IMR-90 (cell line): ENCODE data around the gene ACOT7. TPM values are rescaled to one million over a fixed set of nuclear protein-coding genes. Genes with fewer than 3 reads are reported as not detected.

Experiments
- ATAC-seq: fragments of 200-7000 bp; cut with Tn5 transposase; 2 replicates; pipeline ENCODE4 v1.9.1; 2020; ENCODE audit warnings: low read depth, mild to moderate bottlenecking, moderate library complexity
- BruUV-seq: library from RNA; stranded (reverse); fragments of 400-500 nt; replicated peaks from 2 replicates; lab custom pipeline; 2021; lab: Mats Ljungman, UMichigan
- CTCF ChIA-PET: fragments of 300-600 bp; formaldehyde crosslinking; extraction: SDS; loops from one replicate; lab custom pipeline; 2021; ENCODE audit warnings: antibody characterized with exemption; lab: Yijun Ruan, JAX
- POLR2A ChIA-PET: fragments of 300-600 bp; sonication (Branson Sonifier 250); formaldehyde crosslinking; loops from one replicate; lab custom pipeline; 2022; ENCODE audit warnings: antibody characterized with exemption; ENCODE audit not compliant: unreplicated experiment; lab: Charles Lee
- DNase-seq: peaks from one replicate; pipeline ENCODE4 v3.0.0; 2013
- H2AFZ ChIP-seq: replicated peaks from 2 replicates; pipeline ENCODE3; 2013; ENCODE audit warnings: low read length, mild to moderate bottlenecking; ENCODE audit not compliant: poor library complexity
- H2AK5ac ChIP-seq: 2 replicates; pipeline ENCODE4 v1.6.1; 2013; ENCODE audit warnings: low read depth, low read length, inconsistent platforms
- H2AK9ac ChIP-seq: replicated peaks from 2 replicates; pipeline ENCODE3; 2013; ENCODE audit warnings: mild to moderate bottlenecking, low read depth, low read length, moderate library complexity; ENCODE audit not compliant: poor library complexity
- H2BK120ac ChIP-seq: 2 replicates; pipeline ENCODE4 v1.6.1; 2013; ENCODE audit warnings: low read depth, low read length, inconsistent platforms
- H2BK15ac ChIP-seq: 3 replicates; pipeline ENCODE4 v1.6.1; 2013; ENCODE audit warnings: low read depth, low read length, inconsistent platforms
- H2BK20ac ChIP-seq: 2 replicates; pipeline ENCODE4 v1.6.1; 2013; ENCODE audit warnings: low read depth, mild to moderate bottlenecking, inconsistent platforms, low read length, moderate library complexity
- H2BK5ac ChIP-seq: 2 replicates; pipeline ENCODE4 v1.6.1; 2013; ENCODE audit warnings: mild to moderate bottlenecking, low read depth, low read length, inconsistent platforms; ENCODE audit not compliant: poor library complexity, severe bottlenecking
- H3K14ac ChIP-seq: replicated peaks from 2 replicates; pipeline ENCODE4 v1.6.1; 2013; ENCODE audit warnings: low read depth, low read length, inconsistent platforms
- H3K18ac ChIP-seq: 2 replicates; pipeline ENCODE4 v1.6.1; 2013; ENCODE audit warnings: low read depth, low read length, control low read depth
- H3K23ac ChIP-seq: 2 replicates; pipeline ENCODE4 v1.6.1; 2013; ENCODE audit warnings: low read depth, low read length, inconsistent platforms
- H3K27ac ChIP-seq: 2 replicates; pipeline ENCODE4 v1.5.1; 2013; ENCODE audit warnings: mild to moderate bottlenecking, control low read depth, low read length; ENCODE audit not compliant: insufficient read depth
- H3K27me3 ChIP-seq: 2 replicates; pipeline ENCODE4 v1.6.1; 2013; ENCODE audit warnings: low read length; ENCODE audit not compliant: control insufficient read depth, insufficient read depth
- H3K36me3 ChIP-seq: 2 replicates; pipeline ENCODE4 v1.6.1; 2013; ENCODE audit warnings: low read length, mixed read lengths; ENCODE audit not compliant: control insufficient read depth, insufficient read depth
- H3K4ac ChIP-seq: 2 replicates; pipeline ENCODE4 v1.6.1; 2013; ENCODE audit warnings: low read depth, low read length, inconsistent platforms
- H3K4me1 ChIP-seq: 2 replicates; pipeline ENCODE4 v1.6.1; 2013; ENCODE audit warnings: low read length, mixed read lengths; ENCODE audit not compliant: control insufficient read depth, insufficient read depth
- H3K4me2 ChIP-seq: 2 replicates; pipeline ENCODE4 v1.6.1; 2013; ENCODE audit warnings: low read depth, mild to moderate bottlenecking, control low read depth, low read length, moderate library complexity
- H3K4me3 ChIP-seq: 2 replicates; pipeline ENCODE4 v1.5.1; 2013; ENCODE audit warnings: low read depth, mild to moderate bottlenecking, control low read depth, low read length, moderate library complexity; ENCODE audit not compliant: insufficient read depth
- H3K56ac ChIP-seq: 2 replicates; pipeline ENCODE4 v1.6.1; 2013; ENCODE audit warnings: low read length, inconsistent platforms; ENCODE audit not compliant: insufficient read depth; ENCODE audit errors: extremely low read depth
- H3K79me1 ChIP-seq, 2 experiments: 2 replicates each; pipeline ENCODE4 v1.6.1; 2013; ENCODE audit warnings: low read length in 2 of 2, inconsistent platforms in 1 of 2, low read depth in 1 of 2
- H3K9ac ChIP-seq: 2 replicates; pipeline ENCODE4 v1.6.1; 2013; ENCODE audit warnings: low read depth, low read length, control low read depth
- H3K9me1 ChIP-seq: 2 replicates; pipeline ENCODE4 v1.6.1; 2013; ENCODE audit warnings: low read length, inconsistent platforms; ENCODE audit not compliant: insufficient read depth
- H3K9me3 ChIP-seq: 2 replicates; pipeline ENCODE4 v1.6.1; 2013; ENCODE audit warnings: low read length; ENCODE audit not compliant: control insufficient read depth, insufficient read depth
- H4K20me1 ChIP-seq: 2 replicates; pipeline ENCODE4 v1.6.1; 2013; ENCODE audit warnings: low read length, inconsistent platforms; ENCODE audit not compliant: insufficient read depth
- H4K5ac ChIP-seq: 2 replicates; pipeline ENCODE4 v1.6.1; 2013; ENCODE audit warnings: mild to moderate bottlenecking, low read depth, low read length, control low read depth
- H4K8ac ChIP-seq, 2 experiments: 2 replicates each; pipeline ENCODE4 v1.6.1; 2013; ENCODE audit warnings: low read depth in 2 of 2, low read length in 2 of 2, control low read depth in 1 of 2, inconsistent platforms in 1 of 2
- H4K91ac ChIP-seq: 2 replicates; pipeline ENCODE4 v1.6.1; 2013; ENCODE audit warnings: low read depth, low read length, inconsistent platforms; ENCODE audit not compliant: insufficient read depth
- MAFK ChIP-seq: IDR thresholded peaks from 2 replicates; pipeline ENCODE4 v1.6.1; 2012; ENCODE audit warnings: low read depth, low read length, improper control_type of control experiment
- WGBS, 2 experiments: methylation state at CpG; one replicate each; pipeline versions ENCODE4 v1.1.5 to v1.1.7; 2013; ENCODE audit warnings: missing lambda C conversion rate in 2 of 2; ENCODE audit not compliant: insufficient read length in 1 of 2; ENCODE audit errors: extremely low coverage in 2 of 2; 5-methylcytosine and 5-hydroxymethylcytosine counted together
- dilution Hi-C: fragments of 300-500 bp; cut with HindIII; formaldehyde crosslinking; loops from one replicate; pipeline ENCODE4 v1.14.3; 2018; ENCODE audit warnings: low sequenced_read_pairs; ENCODE audit not compliant: unreplicated experiment
- in situ Hi-C: fragments of 300-500 bp; cut with MboI; formaldehyde crosslinking; loops from 3 replicates; pipeline ENCODE4 v1.14.3; 2019; ENCODE audit warnings: low sequenced_read_pairs, inconsistent platforms, mixed read lengths
- intact Hi-C: fragments of 100-400 bp; cut with micrococcal nuclease; formaldehyde crosslinking; loops from 2 replicates; pipeline ENCODE4 v1.10.0; 2022
- polyA plus RNA-seq, 3 experiments: library from polyadenylated mRNA; depleted of rRNA; stranded (reverse); fragments of >200 nt; gene quantifications; 2 replicates each; pipeline ENCODE4 v1.2.3, GENCODE V29; 2012; ENCODE audit warnings: low replicate concordance in 1 of 3
- total RNA-seq: library from RNA; depleted of rRNA; stranded (reverse); fragments of >200 nt; gene quantifications from 2 replicates; pipeline ENCODE4 v1.2.3, GENCODE V29; 2012
- TF ChIP-seq, protein P1 (sequence below): conservative IDR thresholded peaks from 2 replicates; pipeline ENCODE4 v1.5.1; 2012; ENCODE audit warnings: mild to moderate bottlenecking, low read depth, low read length, improper control_type of control experiment

The ACOT7 gene
- total and polyA plus RNA-seq, 2 of the 4 experiments (the other 2 are of a cell fraction): 51.6 to 242 TPM

DNA sequence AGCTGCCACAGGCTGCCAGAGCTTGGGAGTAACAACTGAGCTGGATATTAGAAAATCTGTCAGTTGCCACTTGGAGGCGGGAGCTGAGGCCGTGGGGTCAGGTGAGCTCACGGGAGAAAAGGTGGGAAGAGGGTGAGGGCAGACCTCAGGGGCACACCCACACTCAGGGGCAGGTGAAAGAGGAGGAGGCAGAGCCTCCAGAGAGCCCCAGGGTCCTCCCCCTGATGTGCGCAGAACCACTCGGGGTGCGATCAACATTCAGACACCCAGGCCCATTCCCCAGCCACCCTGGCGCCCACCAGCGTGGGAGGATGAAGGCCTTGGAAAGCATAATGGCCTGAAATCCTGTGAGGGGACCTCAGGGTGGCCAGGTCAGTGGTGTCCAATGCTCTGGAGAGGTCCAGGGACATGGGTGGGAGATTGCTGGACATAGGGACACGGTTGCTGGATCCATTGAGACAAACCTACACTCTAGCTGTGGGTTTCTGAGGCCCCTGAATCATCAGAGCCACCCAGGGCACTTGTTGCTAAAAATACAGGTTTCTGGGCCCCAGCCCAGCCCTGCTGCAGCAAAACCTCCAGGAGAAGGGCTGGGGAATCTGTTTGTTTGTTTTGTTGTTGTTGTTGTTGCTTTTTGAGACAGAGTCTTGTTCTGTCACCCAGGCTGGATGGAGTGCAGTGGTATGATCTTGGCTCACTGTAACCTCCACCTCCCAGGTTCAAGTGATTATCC, 83.3 kb downstream of the ACOT7 start:
- dilution Hi-C loops: no loop called here
- H3K23ac ChIP-seq: no peak overlapping the region
- H3K4ac ChIP-seq: no peak overlapping the region
- DNase-seq (no peak), ATAC-seq (no peak)
- no peak overlapping the region for H2BK5ac ChIP-seq
- no peaks in the 10 kb centered on the region; the same call in 1 of the 2 replicates for H4K20me1 ChIP-seq
- no peak overlapping the region for H3K56ac ChIP-seq
- 74% methylated on average over 3 of the region's 9 CpGs; no CpG with 5 or more reads in 1 of the 2 experiments for WGBS, 2 experiments
- no peaks in the 10 kb centered on the region for H3K4me1 ChIP-seq
- ChIA-PET CTCF (no interaction called here), POLR2A (no interaction called here)
- H3K4me3 ChIP-seq: no peak overlapping the region
- no peaks in the 10 kb centered on the region; the same call in 1 of the 2 replicates for H3K9me1 ChIP-seq
- no peak overlapping the region for H3K27ac ChIP-seq
- intact Hi-C loops: no loop called here
- in situ Hi-C loops: no loop called here
- no peak overlapping the region for H3K18ac ChIP-seq
- H2BK120ac ChIP-seq: no peak overlapping the region
- no peak overlapping the region for H4K91ac ChIP-seq
- H3K36me3 ChIP-seq: 0 out of 2 replicates have a peak, but pooled peaks cover 4% of the 10 kb centered on the region
- H3K4me2 ChIP-seq: no peak overlapping the region
- H2AFZ ChIP-seq: no peak overlapping the region
- no TSS peak for BruUV-seq
- H3K9ac ChIP-seq: no peak overlapping the region
- TF ChIP-seq, protein P1, sequence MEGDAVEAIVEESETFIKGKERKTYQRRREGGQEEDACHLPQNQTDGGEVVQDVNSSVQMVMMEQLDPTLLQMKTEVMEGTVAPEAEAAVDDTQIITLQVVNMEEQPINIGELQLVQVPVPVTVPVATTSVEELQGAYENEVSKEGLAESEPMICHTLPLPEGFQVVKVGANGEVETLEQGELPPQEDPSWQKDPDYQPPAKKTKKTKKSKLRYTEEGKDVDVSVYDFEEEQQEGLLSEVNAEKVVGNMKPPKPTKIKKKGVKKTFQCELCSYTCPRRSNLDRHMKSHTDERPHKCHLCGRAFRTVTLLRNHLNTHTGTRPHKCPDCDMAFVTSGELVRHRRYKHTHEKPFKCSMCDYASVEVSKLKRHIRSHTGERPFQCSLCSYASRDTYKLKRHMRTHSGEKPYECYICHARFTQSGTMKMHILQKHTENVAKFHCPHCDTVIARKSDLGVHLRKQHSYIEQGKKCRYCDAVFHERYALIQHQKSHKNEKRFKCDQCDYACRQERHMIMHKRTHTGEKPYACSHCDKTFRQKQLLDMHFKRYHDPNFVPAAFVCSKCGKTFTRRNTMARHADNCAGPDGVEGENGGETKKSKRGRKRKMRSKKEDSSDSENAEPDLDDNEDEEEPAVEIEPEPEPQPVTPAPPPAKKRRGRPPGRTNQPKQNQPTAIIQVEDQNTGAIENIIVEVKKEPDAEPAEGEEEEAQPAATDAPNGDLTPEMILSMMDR: no peak
- no peak for TF ChIP-seq MAFK
- H3K27me3 ChIP-seq: no peaks in the 10 kb centered on the region
- H4K5ac ChIP-seq: no peak overlapping the region
- no peak overlapping the region for H2BK20ac ChIP-seq
- no peaks in the 10 kb centered on the region for H3K9me3 ChIP-seq
- no peak overlapping the region for H2BK15ac ChIP-seq
- H3K14ac ChIP-seq: no peak overlapping the region
- H2AK5ac ChIP-seq: no peak overlapping the region
- no peaks in the 10 kb centered on the region; a peak in 1 of 4 replicates for H3K79me1 ChIP-seq
- H4K8ac ChIP-seq: no peak overlapping the region
- no peak overlapping the region for H2AK9ac ChIP-seq
